Measurements from ENCODE around the gene RAB11FIP4.

The RAB11FIP4 gene

DNA sequence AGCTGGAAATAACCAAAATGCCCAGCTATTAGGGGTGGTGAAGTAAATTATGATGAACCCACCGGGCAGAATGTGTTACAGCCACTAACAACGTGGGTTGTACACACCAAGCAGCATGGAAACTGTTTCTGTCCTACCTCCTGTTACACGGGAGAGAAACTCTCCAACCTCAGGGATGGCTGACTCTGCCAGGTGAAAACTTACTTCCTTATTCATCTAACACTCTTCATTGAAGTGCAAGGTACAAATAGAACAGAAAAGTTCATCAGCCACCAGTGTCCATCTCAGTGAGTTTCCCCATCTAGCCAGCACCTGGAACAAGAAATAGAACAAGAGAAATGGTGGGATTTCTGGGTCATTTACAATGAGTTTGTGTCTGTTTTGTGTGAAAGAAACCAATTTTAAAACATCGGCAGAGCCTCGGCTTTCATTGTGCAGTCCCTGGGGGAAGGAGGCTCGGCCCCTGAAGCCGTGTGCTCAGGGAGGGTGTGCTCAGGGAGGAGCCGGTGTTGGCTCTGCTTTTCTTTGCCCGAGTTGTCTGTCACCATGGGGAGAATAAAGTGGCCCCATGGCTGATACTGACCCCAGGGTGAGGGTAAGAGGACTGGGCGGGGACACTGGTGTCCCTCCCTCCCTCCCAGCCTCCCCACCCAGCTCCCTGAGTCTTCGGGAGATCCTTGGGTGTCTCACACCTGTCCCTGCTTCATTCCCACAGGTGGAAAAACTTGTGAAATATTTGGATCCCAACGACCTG, 39.8 kb downstream of the RAB11FIP4 start:
- H3K4me3 ChIP-seq (ENCODE audit: low read depth, low read length), result no peak overlapping the region
- H3K36me3 ChIP-seq, result peaks cover 13% of the 10 kb centered on the region; the same call in 1 of the 2 replicates
- no peak for DNase-seq
- no peak overlapping the region for H3K27ac ChIP-seq
- H3K27me3 ChIP-seq (ENCODE audit: insufficient read depth, low read depth, severe bottlenecking), result no peaks in the 10 kb centered on the region
- TF ChIP-seq, protein P1, sequence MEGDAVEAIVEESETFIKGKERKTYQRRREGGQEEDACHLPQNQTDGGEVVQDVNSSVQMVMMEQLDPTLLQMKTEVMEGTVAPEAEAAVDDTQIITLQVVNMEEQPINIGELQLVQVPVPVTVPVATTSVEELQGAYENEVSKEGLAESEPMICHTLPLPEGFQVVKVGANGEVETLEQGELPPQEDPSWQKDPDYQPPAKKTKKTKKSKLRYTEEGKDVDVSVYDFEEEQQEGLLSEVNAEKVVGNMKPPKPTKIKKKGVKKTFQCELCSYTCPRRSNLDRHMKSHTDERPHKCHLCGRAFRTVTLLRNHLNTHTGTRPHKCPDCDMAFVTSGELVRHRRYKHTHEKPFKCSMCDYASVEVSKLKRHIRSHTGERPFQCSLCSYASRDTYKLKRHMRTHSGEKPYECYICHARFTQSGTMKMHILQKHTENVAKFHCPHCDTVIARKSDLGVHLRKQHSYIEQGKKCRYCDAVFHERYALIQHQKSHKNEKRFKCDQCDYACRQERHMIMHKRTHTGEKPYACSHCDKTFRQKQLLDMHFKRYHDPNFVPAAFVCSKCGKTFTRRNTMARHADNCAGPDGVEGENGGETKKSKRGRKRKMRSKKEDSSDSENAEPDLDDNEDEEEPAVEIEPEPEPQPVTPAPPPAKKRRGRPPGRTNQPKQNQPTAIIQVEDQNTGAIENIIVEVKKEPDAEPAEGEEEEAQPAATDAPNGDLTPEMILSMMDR (IDR thresholded peaks at IDR 0.05; ENCODE audit: low read depth, low read length), result no peak
- H3K9me3 ChIP-seq (ENCODE audit: severe bottlenecking), result no peaks in the 10 kb centered on the region

DNA sequence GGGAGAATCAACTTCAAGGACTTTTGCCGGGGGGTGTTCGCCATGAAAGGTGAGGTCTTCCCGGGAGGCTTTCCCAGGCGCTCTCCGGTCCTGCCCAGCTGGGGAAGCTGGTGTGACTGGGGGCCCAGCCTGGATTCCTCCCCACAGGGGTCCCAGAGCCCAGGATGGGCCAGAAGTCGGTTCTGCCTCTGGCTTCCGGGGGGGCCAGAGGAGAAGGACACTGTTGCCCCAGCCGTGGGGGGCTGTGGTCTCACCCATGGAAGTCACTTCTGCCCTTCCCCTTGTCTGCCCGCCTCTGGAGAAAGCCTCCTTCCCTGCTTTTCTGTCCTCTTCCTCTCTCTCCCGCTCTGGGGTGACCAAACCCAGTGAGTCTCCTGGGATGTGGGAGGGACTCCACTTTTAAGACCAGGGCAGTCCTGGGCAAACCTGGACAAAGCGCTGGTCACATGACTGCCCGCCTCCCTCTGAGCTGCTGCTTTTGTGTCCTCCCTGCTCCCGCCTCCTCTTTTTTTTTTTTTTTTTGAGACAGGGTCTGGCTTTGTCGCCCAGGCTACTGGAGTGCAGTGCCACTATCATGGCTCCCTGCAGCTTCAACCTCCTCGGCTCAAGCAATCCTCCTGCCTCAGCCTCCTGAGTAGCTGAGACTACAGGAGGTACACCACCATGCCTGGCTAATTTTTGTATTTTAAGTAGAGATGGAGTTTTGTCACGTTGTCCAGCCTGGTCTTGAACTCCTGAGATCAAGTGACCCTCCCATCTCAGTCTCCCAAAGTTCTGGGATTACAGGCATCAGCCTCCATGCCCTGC, 40.6 kb downstream of the RAB11FIP4 start:
- Histone ChIP-seq H3K36me3 (peaks cover 13% of the 10 kb centered on the region; the same call in 1 of the 2 replicates), H3K4me3 (ENCODE audit: low read depth, low read length) (no peak overlapping the region), H3K27ac (no peak overlapping the region), H3K27me3 (ENCODE audit: insufficient read depth, low read depth, severe bottlenecking) (no peaks in the 10 kb centered on the region), H3K9me3 (ENCODE audit: severe bottlenecking) (no peaks in the 10 kb centered on the region)
- DNase-seq, result no peak
- TF ChIP-seq, protein P1 (IDR thresholded peaks at IDR 0.05; ENCODE audit: low read depth, low read length), result no peak

DNA sequence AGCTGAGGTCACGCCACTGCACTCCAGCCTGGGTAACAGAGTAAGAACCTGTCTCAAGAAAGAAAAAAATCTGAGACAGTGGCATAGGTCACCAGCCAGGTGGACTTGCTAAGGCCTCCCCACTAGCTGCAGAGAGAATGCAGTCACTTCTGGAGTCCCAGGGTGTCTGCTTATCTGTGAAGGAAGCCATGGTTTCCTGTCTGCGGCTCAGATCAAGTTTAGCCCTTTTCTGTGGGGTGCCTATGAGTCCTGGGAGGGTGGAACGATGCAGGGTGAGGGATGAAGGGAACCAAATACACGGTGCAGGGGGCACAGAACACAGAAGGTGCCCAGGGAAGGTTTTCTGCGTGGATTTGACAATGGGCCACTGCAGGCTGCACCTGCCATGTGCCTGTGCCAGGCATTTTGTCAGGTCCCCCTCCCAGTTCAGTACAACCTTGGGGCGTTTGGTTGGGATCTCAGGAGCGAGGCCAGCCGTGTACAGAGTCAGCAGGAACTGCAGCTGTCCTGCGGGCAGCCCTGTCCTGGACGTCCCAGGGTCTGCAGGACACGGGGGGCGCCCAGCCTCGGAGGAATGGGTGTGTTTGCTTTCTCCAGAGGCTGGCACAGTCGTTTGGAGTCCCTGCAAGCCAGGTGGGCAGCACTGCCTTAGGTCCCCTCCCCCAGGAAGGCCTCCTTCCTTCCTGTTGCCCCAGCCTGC, 41.8 kb downstream of the RAB11FIP4 start:
- Histone ChIP-seq H3K4me3 (ENCODE audit: low read depth, low read length) (no peak overlapping the region), H3K36me3 (peaks cover 13% of the 10 kb centered on the region; the same call in 1 of the 2 replicates), H3K9me3 (ENCODE audit: severe bottlenecking) (no peaks in the 10 kb centered on the region), H3K27ac (no peak overlapping the region), H3K27me3 (ENCODE audit: insufficient read depth, low read depth, severe bottlenecking) (no peaks in the 10 kb centered on the region)
- no peak for DNase-seq
- TF ChIP-seq, protein P1 (IDR thresholded peaks at IDR 0.05; ENCODE audit: low read depth, low read length), result no peak

DNA sequence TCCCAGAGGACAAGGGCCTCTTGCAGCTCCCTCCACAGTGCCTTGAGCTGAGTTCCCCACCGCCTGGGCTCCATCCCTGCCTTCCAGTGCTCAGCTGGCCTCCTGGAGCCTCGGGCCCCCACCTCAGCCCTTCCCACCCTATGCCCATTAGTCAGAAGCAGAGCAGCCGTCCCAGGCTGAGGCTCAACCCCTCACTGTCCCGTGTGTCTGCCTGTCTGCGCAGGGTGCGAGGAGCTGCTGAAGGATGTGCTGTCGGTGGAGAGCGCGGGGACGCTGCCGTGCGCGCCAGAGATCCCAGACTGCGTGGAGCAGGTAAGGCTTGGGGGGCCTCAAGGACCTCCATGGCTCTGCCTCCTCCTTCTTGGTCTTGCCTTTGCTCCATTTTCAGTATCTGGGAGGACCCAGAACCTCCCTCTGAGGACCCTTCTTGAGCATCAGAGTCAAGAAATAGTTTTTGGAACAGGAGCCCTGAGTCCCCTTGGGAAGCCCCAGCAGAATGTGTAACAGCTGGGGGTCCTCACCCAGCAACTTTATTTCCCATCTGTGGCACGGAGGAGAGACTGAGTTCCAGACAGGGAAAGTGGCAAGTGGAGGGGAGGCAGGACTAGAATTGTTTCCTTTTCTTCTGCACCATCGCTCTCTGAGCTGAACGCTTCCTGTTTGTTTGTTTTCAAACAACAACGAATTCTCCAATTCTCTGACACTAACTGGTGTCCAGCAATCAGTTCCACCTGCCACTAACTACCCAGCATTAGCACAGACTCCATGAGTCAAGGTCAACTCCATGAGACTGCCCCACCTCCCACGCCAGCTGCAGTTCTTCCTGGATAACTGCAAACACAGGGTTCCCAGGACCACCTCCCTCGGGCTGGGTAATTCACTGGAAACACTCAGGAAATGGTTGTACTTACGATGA, 42.6 kb downstream of the RAB11FIP4 start:
- no peak overlapping the region for H3K27ac ChIP-seq
- DNase-seq, result no peak
- TF ChIP-seq, protein P1 (IDR thresholded peaks at IDR 0.05; ENCODE audit: low read depth, low read length), result no peak
- H3K4me3 ChIP-seq (ENCODE audit: low read depth, low read length), result no peak overlapping the region
- no peaks in the 10 kb centered on the region for H3K27me3 ChIP-seq (ENCODE audit: insufficient read depth, low read depth, severe bottlenecking)
- H3K9me3 ChIP-seq (ENCODE audit: severe bottlenecking), result no peaks in the 10 kb centered on the region
- H3K36me3 ChIP-seq, result peaks cover 13% of the 10 kb centered on the region; the same call in 1 of the 2 replicates

DNA sequence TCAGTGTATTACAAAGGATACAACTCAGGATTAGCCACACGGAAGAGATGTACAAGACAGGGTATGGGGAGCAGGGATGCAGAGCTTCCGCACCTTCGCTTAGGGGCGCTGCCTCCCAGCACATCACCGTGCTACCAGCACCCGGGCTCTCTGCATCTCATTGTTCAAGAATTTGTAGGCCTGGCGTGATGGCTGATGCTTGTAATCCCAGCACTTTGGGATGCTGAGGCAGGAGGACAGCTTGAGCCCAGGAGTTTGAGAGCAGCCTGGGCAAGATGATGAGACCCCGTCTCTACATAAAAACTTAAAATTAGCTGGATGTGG, 43.2 kb downstream of the RAB11FIP4 start:
- H3K9me3 ChIP-seq (ENCODE audit: severe bottlenecking), result no peaks in the 10 kb centered on the region
- DNase-seq, result no peak
- H3K4me3 ChIP-seq (ENCODE audit: low read depth, low read length), result no peak overlapping the region
- no peak overlapping the region for H3K27ac ChIP-seq
- H3K27me3 ChIP-seq (ENCODE audit: insufficient read depth, low read depth, severe bottlenecking), result no peaks in the 10 kb centered on the region
- TF ChIP-seq, protein P1 (IDR thresholded peaks at IDR 0.05; ENCODE audit: low read depth, low read length), result no peak
- peaks cover 13% of the 10 kb centered on the region; the same call in 1 of the 2 replicates for H3K36me3 ChIP-seq

Data from WERI-Rb-1 (cell line).